GM12874 (cell line): ENCODE measurements around the gene C17orf75.

Experiments used
- CTCF ChIP-seq: IDR thresholded peaks from 2 replicates; pipeline ENCODE4 v1.5.1; 2011; ENCODE audit warnings: low read depth, mild to moderate bottlenecking, control low read depth, low read length, moderate library complexity; ENCODE audit not compliant: insufficient read depth

Gene C17orf75

DNA sequence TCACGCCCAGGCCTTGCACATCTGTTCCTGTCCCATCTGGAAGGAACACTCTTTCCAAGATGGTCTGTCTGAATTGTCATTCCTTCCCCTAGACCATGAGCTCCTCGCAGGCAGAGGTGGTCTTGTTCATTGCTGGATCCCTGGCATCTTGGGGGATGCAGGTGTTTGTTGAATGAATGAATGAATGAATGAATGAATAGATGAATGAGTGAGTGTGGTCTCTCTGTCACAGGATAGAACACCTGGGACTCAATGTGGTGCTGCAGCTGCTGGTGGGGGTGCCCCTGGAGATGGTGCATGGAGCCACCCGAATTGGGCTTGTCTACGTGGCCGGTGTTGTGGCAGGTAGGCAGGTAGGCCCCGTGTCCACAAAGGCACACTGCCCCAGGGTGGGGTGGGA is 44.1 kb downstream of the C17orf75 start:
- TF ChIP-seq CTCF = no peak

GRCh38 chr17:32297424-32297823 is 44.5 kb downstream of the C17orf75 start:
- TF ChIP-seq CTCF = no peak

DNA sequence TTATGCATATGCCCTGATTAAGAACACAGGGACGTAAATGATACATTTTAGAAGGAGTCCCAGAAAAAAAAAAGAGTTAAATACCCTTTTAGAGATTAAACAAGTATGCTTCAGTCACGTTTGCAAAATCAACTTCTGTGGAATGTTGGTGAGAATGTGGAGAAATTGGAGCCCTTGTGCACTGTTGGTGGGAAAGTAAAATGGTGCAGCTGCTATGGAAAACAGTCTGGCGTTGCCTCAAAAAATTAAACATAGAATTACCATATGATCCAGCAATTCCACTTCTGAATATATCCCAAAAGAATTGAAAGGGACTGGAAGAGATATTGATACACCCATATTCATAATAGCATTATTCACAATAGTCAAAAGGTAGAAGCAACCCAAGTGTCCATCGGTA is 49.9 kb downstream of the C17orf75 start:
- no peak for TF ChIP-seq CTCF

DNA sequence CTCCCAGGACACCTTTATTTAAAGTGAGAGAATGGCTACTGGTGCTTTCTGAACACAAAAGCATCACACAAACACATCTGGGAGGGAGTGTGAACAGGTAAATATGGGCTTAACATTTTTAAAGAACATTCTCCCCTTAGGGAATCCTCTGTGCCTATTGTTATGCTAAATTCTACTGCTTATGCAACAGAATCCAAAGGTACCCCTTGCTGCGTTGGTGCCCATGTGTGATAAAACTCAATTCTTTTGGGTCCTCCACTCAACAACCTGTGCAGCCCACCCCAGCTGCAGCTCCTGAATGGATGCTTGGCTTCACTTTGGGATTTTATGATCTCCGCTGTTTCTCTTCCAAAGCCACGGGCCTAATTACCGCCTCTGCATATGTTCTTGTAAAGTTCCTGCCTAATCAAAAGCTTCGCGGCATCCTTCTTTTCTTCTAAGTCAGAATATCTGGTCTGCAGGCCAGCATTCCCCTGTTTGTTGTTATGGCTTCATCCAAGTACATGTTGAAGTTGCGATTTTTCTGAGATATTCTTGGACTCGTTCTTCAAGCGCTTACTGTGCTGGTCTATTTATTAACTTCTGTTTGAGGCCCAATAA is 52.4 kb downstream of the C17orf75 start:
- no peak for TF ChIP-seq CTCF

DNA sequence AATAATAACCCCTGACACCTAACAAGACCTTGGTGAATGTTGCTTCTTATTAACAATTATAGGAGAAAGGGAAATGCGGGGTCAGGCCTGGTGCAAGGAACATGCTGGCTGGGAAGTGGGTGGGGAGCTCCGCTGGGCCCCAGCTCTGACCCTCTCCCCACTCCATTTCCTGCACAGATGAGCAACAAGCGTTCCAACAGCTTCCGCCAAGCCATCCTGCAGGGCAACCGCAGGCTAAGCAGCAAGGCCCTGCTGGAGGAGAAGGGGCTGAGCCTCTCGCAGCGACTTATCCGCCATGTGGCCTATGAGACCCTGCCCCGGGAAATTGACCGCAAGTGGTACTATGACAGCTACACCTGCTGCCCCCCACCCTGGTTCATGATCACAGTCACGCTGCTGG is 53.4 kb downstream of the C17orf75 start:
- TF ChIP-seq CTCF = no peak

- TF ChIP-seq CTCF = no peak
Observed at GRCh38 chr17:32287804-32288511, 54.0 kb downstream of the C17orf75 start.

DNA sequence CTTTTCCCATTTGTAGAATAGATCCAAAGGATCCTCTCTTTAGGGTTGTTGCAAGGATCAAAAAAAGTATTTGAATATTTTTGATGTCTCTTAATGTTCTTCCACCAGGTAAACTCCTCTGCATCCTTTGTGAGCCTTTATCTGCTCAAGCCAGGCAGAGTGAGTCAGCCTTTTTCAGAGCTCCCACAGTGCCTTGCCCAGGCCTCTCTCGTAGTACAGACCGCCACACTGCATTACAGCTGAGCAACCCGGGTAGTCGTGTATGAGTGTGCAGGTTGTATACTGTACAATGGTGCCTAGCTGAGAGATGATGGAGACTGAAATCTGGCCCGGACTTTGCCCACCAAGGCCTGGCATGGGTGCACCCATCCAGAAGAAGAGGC is 55.5 kb downstream of the C17orf75 start:
- TF ChIP-seq CTCF = no peak
